GM21526 (cell line): ENCODE data around the gene RMP24.

ENCODE experiments used
- ATAC-seq: cut with Tn5 transposase; IDR thresholded peaks from one replicate; pipeline ENCODE4 v1.9.1; 2021; ENCODE audit warnings: moderate library complexity; ENCODE audit not compliant: unreplicated experiment, low FRiP score

RMP24 gene

GRCh38 chr18:36025025-36025424 is 52.5 kb downstream of the RMP24 start:
- ATAC-seq: no peak

- ATAC-seq: no peak
Observed at GRCh38 chr18:36028859-36029258, 56.4 kb downstream of the RMP24 start.
